Neural progenitor cell (in vitro differentiated cells): ENCODE results near the gene P2RY6. TPM values are rescaled to one million over a fixed set of nuclear protein-coding genes. Genes with fewer than 3 reads are reported as not detected.
"Not testable (repeated sequence)": the region's sequence is repeated elsewhere in the genome, so short reads cannot be mapped to it uniquely, and the experiment has no call there.

Experiments
- DNase-seq: peaks from one replicate; pipeline ENCODE4 v3.0.0-alpha.2; 2016; ENCODE audit warnings: low spot score
- H2AFZ ChIP-seq: fragments of 200-600 bp; sonication (generic); replicated peaks from 2 replicates; pipeline ENCODE4 v1.6.1; 2016; ENCODE audit warnings: antibody characterized with exemption
- H3F3A ChIP-seq: fragments of 200-600 bp; sonication (generic); 2 replicates; pipeline ENCODE4 v1.6.1; 2016; ENCODE audit warnings: antibody characterized with exemption, low read depth
- H3K27ac ChIP-seq: fragments of 200-600 bp; sonication (generic); 2 replicates; pipeline ENCODE4 v1.5.1; 2016; ENCODE audit warnings: mild to moderate bottlenecking
- H3K27me3 ChIP-seq: fragments of 200-600 bp; sonication (generic); 2 replicates; pipeline ENCODE4 v1.6.1; 2016; ENCODE audit warnings: mild to moderate bottlenecking, moderate library complexity
- H3K36me3 ChIP-seq: fragments of 200-600 bp; sonication (generic); 2 replicates; pipeline ENCODE4 v1.5.1; 2016
- H3K4me1 ChIP-seq: fragments of 200-600 bp; sonication (generic); 2 replicates; pipeline ENCODE4 v1.6.1; 2016; ENCODE audit warnings: mixed run types
- H3K4me2 ChIP-seq: fragments of 200-600 bp; sonication (generic); 2 replicates; pipeline ENCODE4 v1.6.1; 2016
- H3K4me3 ChIP-seq: fragments of 200-600 bp; sonication (generic); 2 replicates; pipeline ENCODE4 v1.5.1; 2016
- H3K79me2 ChIP-seq: fragments of 200-600 bp; sonication (generic); 2 replicates; pipeline ENCODE4 v1.6.1; 2016; ENCODE audit warnings: low read depth
- H3K9ac ChIP-seq: fragments of 200-600 bp; sonication (generic); 2 replicates; pipeline ENCODE4 v1.6.1; 2016
- H3K9me3 ChIP-seq: fragments of 200-600 bp; sonication (generic); 2 replicates; pipeline ENCODE4 v1.5.1; 2016; ENCODE audit warnings: low read depth
- H4K20me1 ChIP-seq: fragments of 200-600 bp; sonication (generic); 2 replicates; pipeline ENCODE4 v1.6.1; 2016; ENCODE audit warnings: low read depth
- H3K27ac Mint-ChIP-seq: 3 replicates; pipeline ENCODE4 v1.8.0; 2021; ENCODE audit warnings: mixed read lengths
- H3K27me3 Mint-ChIP-seq: 2 replicates; pipeline ENCODE4 v1.8.0; 2022; ENCODE audit warnings: low read depth, mild to moderate bottlenecking, inconsistent platforms, moderate library complexity, mixed read lengths; ENCODE audit not compliant: insufficient read depth
- H3K36me3 Mint-ChIP-seq: 3 replicates; pipeline ENCODE4 v1.8.0; 2021; ENCODE audit warnings: mixed read lengths
- H3K4me1 Mint-ChIP-seq: 3 replicates; pipeline ENCODE4 v1.8.0; 2021; ENCODE audit warnings: mixed read lengths
- H3K4me3 Mint-ChIP-seq: 3 replicates; pipeline ENCODE4 v1.8.0; 2021; ENCODE audit warnings: mild to moderate bottlenecking, moderate library complexity, mixed read lengths
- H3K9me3 Mint-ChIP-seq: 3 replicates; pipeline ENCODE4 v1.8.0; 2020; ENCODE audit warnings: mixed read lengths
- EZH2 ChIP-seq: fragments of 200-600 bp; sonication (generic); IDR thresholded peaks from 2 replicates; pipeline ENCODE4 v1.6.1; 2017; ENCODE audit warnings: antibody characterized with exemption, mild to moderate bottlenecking, moderate library complexity
- EZH2phosphoT487 ChIP-seq: fragments of 200-600 bp; sonication (generic); IDR thresholded peaks from 2 replicates; pipeline ENCODE4 v1.6.1; 2017; ENCODE audit warnings: antibody characterized with exemption
- total RNA-seq: library from RNA; depleted of rRNA; stranded (reverse); fragments of >200 nt; gene quantifications from 2 replicates; pipeline ENCODE4 v1.2.3, GENCODE V29; 2015; ENCODE audit warnings: low replicate concordance
- TF ChIP-seq, protein P1 (sequence below): fragments of 200-600 bp; sonication (generic); IDR thresholded peaks from 2 replicates; pipeline ENCODE4 v1.5.1; 2017; ENCODE audit warnings: antibody characterized with exemption, mild to moderate bottlenecking

Gene P2RY6
- total RNA-seq, 1 donor from 2014 or later: not detected

DNA sequence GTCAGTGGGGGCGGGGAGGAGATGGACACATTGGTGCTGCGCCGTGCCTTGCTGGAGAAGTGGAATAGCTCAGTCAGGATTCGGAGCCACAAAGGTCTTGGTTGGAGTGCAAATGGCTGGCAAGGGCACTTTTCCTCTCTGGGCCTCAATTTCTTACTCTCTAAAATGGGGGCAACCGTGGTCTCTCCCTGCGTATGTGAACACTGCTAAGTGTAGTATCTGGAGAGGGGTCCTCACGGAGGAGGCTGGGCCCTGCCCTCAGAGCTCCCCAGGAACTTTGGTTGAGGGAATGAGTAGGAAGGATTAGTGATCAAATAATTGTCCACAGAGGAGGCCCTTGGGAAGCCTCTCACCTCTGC, 521 bp downstream of the P2RY6 start:
- peak overlapping the region; percentile 80 for H3K27ac Mint-ChIP-seq
- TF ChIP-seq EZH2phosphoT487 (no peak), EZH2 (no peak)
- TF ChIP-seq, protein P1, sequence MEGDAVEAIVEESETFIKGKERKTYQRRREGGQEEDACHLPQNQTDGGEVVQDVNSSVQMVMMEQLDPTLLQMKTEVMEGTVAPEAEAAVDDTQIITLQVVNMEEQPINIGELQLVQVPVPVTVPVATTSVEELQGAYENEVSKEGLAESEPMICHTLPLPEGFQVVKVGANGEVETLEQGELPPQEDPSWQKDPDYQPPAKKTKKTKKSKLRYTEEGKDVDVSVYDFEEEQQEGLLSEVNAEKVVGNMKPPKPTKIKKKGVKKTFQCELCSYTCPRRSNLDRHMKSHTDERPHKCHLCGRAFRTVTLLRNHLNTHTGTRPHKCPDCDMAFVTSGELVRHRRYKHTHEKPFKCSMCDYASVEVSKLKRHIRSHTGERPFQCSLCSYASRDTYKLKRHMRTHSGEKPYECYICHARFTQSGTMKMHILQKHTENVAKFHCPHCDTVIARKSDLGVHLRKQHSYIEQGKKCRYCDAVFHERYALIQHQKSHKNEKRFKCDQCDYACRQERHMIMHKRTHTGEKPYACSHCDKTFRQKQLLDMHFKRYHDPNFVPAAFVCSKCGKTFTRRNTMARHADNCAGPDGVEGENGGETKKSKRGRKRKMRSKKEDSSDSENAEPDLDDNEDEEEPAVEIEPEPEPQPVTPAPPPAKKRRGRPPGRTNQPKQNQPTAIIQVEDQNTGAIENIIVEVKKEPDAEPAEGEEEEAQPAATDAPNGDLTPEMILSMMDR: no peak
- H3K4me1 Mint-ChIP-seq: peaks cover 33% of the 10 kb centered on the region
- no peaks in the 10 kb centered on the region for H3K36me3 Mint-ChIP-seq
- Histone ChIP-seq H3K27ac (no peak overlapping the region), H3F3A (no peaks in the 10 kb centered on the region), H3K4me1 (peaks cover 8% of the 10 kb centered on the region), H3K9ac (no peak overlapping the region), H2AFZ (no peak overlapping the region), H3K27me3 (no peaks in the 10 kb centered on the region), H3K4me3 (no peak overlapping the region), H3K36me3 (no peaks in the 10 kb centered on the region), H3K9me3 (no peaks in the 10 kb centered on the region), H3K4me2 (no peak overlapping the region), H3K79me2 (no peaks in the 10 kb centered on the region), H4K20me1 (no peaks in the 10 kb centered on the region)
- H3K27me3 Mint-ChIP-seq: peaks cover 7% of the 10 kb centered on the region
- H3K9me3 Mint-ChIP-seq: no peaks in the 10 kb centered on the region
- H3K4me3 Mint-ChIP-seq: peak overlapping the region; percentile 58
- DNase-seq: no peak

DNA sequence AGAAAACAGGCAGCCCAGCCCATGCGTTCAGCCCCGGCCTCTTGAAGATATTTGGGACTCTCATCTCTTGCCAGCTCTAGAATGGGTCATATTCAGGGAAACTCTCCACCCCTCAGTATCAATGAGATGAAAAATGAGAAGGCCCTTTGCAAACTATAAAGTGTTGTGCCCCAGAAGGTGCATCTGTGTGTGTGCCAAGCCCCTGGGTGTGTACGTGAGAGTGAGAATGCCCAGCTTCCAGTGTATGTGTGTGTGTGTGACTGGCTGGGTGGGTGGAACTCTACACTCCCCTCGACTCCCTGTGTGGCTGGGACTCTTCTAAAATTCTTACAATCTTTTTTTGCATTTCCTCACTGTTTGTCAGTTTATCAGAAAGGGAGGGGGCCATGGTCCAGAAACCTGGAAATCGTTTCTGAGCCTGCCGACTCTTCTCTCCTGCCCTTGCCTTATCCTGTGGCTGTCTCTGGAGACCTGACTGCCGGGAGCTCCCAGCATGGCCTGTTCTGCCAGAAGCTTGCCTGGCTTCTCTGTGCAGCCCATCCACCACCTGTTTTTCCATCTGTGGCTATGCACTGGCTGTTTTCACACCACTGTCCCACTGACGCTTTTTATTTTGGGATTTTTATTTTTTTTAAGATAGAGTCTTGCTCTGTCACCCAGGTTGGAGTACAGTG, 1.2 kb downstream of the P2RY6 start:
- H3K9me3 Mint-ChIP-seq: no peaks in the 10 kb centered on the region
- H3K79me2 ChIP-seq: no peaks in the 10 kb centered on the region

GRCh38 chr11:73274191-73274590, 2.1 kb downstream of the P2RY6 start:
- H4K20me1 ChIP-seq, H3K9me3 ChIP-seq, H3K79me2 ChIP-seq, H3K27me3 ChIP-seq, H2AFZ ChIP-seq, H3K36me3 ChIP-seq, H3K4me3 ChIP-seq, H3K4me1 ChIP-seq, H3K9me3 Mint-ChIP-seq, H3K27ac Mint-ChIP-seq, H3K4me2 ChIP-seq, H3K27me3 Mint-ChIP-seq, H3K4me3 Mint-ChIP-seq, H3K36me3 Mint-ChIP-seq, H3F3A ChIP-seq, H3K27ac ChIP-seq, H3K9ac ChIP-seq, DNase-seq: not testable (repeated sequence)
- H3K4me1 Mint-ChIP-seq: peaks cover 30% of the 10 kb centered on the region

More for the DNA sequence above, 1.2 kb downstream of the P2RY6 start:
- no peak overlapping the region for H2AFZ ChIP-seq
- peaks cover 30% of the 10 kb centered on the region for H3K4me1 Mint-ChIP-seq
- peaks cover 8% of the 10 kb centered on the region for H3K4me1 ChIP-seq
- DNase-seq: no peak
- H3K27me3 Mint-ChIP-seq: peaks cover 7% of the 10 kb centered on the region
- TF ChIP-seq, protein P1: no peak
- TF ChIP-seq EZH2phosphoT487 (no peak), EZH2 (no peak)
- H3K27ac Mint-ChIP-seq: peak overlapping the region; percentile 19
- no peaks in the 10 kb centered on the region for H3K9me3 ChIP-seq
- H3K27me3 ChIP-seq: no peaks in the 10 kb centered on the region
- H3K4me2 ChIP-seq: no peak overlapping the region
- no peak overlapping the region for H3K4me3 Mint-ChIP-seq
- no peaks in the 10 kb centered on the region for H3K36me3 ChIP-seq
- no peak overlapping the region for H3K4me3 ChIP-seq
- no peaks in the 10 kb centered on the region for H4K20me1 ChIP-seq
- no peaks in the 10 kb centered on the region for H3K36me3 Mint-ChIP-seq
- no peak overlapping the region for H3K9ac ChIP-seq
- H3F3A ChIP-seq: no peaks in the 10 kb centered on the region
- H3K27ac ChIP-seq: no peak overlapping the region

DNA sequence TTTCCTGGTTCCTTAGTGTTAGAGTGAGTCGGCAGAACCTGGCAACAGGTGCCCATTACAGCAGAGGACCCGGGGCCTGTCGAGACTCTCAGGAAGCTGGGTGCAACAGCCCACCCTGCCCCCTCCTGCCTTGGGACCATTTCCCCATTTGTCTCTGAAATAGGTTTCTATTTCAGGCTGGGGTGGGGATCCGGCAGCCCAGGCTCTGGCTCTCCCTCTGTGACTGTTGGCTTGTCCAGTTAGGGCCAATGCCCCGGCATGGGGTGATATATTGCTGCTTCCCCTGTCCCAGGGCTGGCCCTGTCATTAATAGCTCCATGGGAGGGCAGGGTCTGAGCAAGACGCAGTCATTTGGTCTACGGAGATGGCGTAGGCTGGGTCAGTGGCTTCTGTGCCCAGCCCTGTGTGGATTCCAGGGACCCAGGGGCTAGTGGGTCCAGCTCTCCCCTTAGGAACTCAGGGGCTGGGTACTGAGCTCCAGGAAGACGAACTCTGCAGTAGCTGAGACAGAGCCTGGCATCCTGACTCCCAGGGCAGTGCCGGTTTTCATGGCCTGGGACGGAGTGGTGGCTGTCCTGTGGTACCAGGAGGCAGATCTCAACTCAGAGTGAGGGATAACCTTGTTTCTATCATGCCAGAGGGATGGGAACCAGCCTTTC, 2.7 kb downstream of the P2RY6 start:
- DNase-seq: no peak
- H3F3A ChIP-seq: no peaks in the 10 kb centered on the region
- H3K9me3 Mint-ChIP-seq: no peaks in the 10 kb centered on the region

More for the DNA sequence above, 2.7 kb downstream of the P2RY6 start:
- H2AFZ ChIP-seq: no peak overlapping the region
- no peak overlapping the region for H3K27ac ChIP-seq
- Mint-ChIP-seq H3K36me3 (no peaks in the 10 kb centered on the region), H3K4me1 (peaks cover 28% of the 10 kb centered on the region), H3K27ac (peak overlapping the region; percentile 33), H3K4me3 (no peak overlapping the region), H3K27me3 (peaks cover 7% of the 10 kb centered on the region)
- H3K9ac ChIP-seq: no peak overlapping the region
- no peak overlapping the region for H3K4me2 ChIP-seq
- H3K4me3 ChIP-seq: no peak overlapping the region
- H3K27me3 ChIP-seq: no peaks in the 10 kb centered on the region
- TF ChIP-seq, protein P1: no peak
- TF ChIP-seq EZH2phosphoT487: no peak
- H3K36me3 ChIP-seq: no peaks in the 10 kb centered on the region
- H3K79me2 ChIP-seq: no peaks in the 10 kb centered on the region
- no peaks in the 10 kb centered on the region for H3K9me3 ChIP-seq
- peaks cover 8% of the 10 kb centered on the region for H3K4me1 ChIP-seq
- no peaks in the 10 kb centered on the region for H4K20me1 ChIP-seq
